H1 (cell line): Measurements from ENCODE around the gene C9. TPM values are rescaled to one million over a fixed set of nuclear protein-coding genes. Genes with fewer than 3 reads are reported as not detected.

Experiments used
- CTCF ChIA-PET: fragments of 300-600 bp; sonication (Branson Sonifier 250); formaldehyde crosslinking; loops from one replicate; lab custom pipeline; 2021; ENCODE audit not compliant: partially characterized antibody; lab: Charles Lee
- POLR2A ChIA-PET: fragments of 300-600 bp; sonication (Branson Sonifier 250); formaldehyde crosslinking; loops from one replicate; lab custom pipeline; 2021; ENCODE audit warnings: inconsistent platforms; ENCODE audit not compliant: partially characterized antibody; lab: Charles Lee
- DNase-seq, 2 experiments: peaks; one replicate each; pipeline versions ENCODE4 v3.0.0 to v3.0.0-alpha.2; 2010 to 2022; ENCODE audit warnings: low spot score in 2 of 2, low read depth in 1 of 2, mixed read lengths in 1 of 2
- FAIRE-seq: peaks from 2 replicates; lab custom pipeline; 2011; peaks lifted over from hg19 to GRCh38; lab: Jason Lieb, UNC
- H2AFZ ChIP-seq: 2 replicates; pipeline ENCODE4 v1.8.1; 2012; ENCODE audit warnings: low read length, inconsistent platforms
- H2AK5ac ChIP-seq: 2 replicates; pipeline ENCODE4 v1.6.1; 2013; ENCODE audit warnings: low read depth, low read length
- H2BK120ac ChIP-seq: replicated peaks from 2 replicates; pipeline ENCODE3; 2013; ENCODE audit warnings: low read depth, low read length, inconsistent platforms
- H2BK12ac ChIP-seq: 2 replicates; pipeline ENCODE4 v1.6.1; 2013; ENCODE audit warnings: low read depth, low read length
- H2BK15ac ChIP-seq: 2 replicates; pipeline ENCODE4 v1.6.1; 2013; ENCODE audit warnings: low read length
- H2BK20ac ChIP-seq: 2 replicates; pipeline ENCODE4 v1.6.1; 2013; ENCODE audit warnings: low read length
- H2BK5ac ChIP-seq: 2 replicates; pipeline ENCODE4 v1.6.1; 2013; ENCODE audit warnings: low read depth, low read length
- H3K14ac ChIP-seq: 2 replicates; pipeline ENCODE4 v1.6.1; 2013; ENCODE audit warnings: inconsistent platforms; ENCODE audit not compliant: insufficient read length
- H3K18ac ChIP-seq: 2 replicates; pipeline ENCODE4 v1.6.1; 2013; ENCODE audit warnings: low read length; ENCODE audit errors: extremely low read depth
- H3K23ac ChIP-seq: 2 replicates; pipeline ENCODE4 v1.6.1; 2013; ENCODE audit warnings: inconsistent platforms; ENCODE audit not compliant: insufficient read length
- H3K23me2 ChIP-seq: 2 replicates; pipeline ENCODE4 v1.6.1; 2013; ENCODE audit warnings: low read depth, low read length
- H3K27ac ChIP-seq: 2 replicates; pipeline ENCODE4 v1.6.1; 2011; ENCODE audit warnings: low read depth, low read length, inconsistent platforms
- H3K27me3 ChIP-seq, 4 experiments: replicated peaks in 1 of 4; 1 replicate in 1 of 4; 2 replicates in 3 of 4; pipeline versions ENCODE4 v1.6.1 to v1.8.1; 2011 to 2013; ENCODE audit warnings: low read length in 3 of 4, mild to moderate bottlenecking in 3 of 4, inconsistent platforms in 2 of 4, mixed read lengths in 2 of 4, moderate library complexity in 1 of 4; ENCODE audit not compliant: control insufficient read depth in 3 of 4, insufficient read depth in 3 of 4; ENCODE audit errors: extremely low read depth in 1 of 4
- H3K36me3 ChIP-seq, 4 experiments: 2 replicates each; pipeline versions ENCODE4 v1.6.1 to v1.8.1; 2011 to 2013; ENCODE audit warnings: mild to moderate bottlenecking in 4 of 4, low read length in 3 of 4, moderate library complexity in 2 of 4, control low read depth in 1 of 4, inconsistent platforms in 1 of 4; ENCODE audit not compliant: insufficient read depth in 4 of 4, control insufficient read depth in 2 of 4
- H3K4ac ChIP-seq: replicated peaks from 2 replicates; pipeline ENCODE3; 2013; ENCODE audit warnings: low read length, low read depth, mixed read lengths, inconsistent platforms; ENCODE audit not compliant: insufficient read length
- H3K4me1 ChIP-seq, 4 experiments: replicated peaks in 1 of 4; 1 replicate in 1 of 4; 2 replicates in 3 of 4; pipeline versions ENCODE4 v1.6.1 to v1.8.1; 2011 to 2013; ENCODE audit warnings: low read length in 3 of 4, inconsistent platforms in 2 of 4, mixed read lengths in 1 of 4; ENCODE audit not compliant: insufficient read depth in 4 of 4, control insufficient read depth in 3 of 4
- H3K4me2 ChIP-seq, 2 experiments: 2 replicates each; pipeline versions ENCODE4 v1.6.1 to v1.8.1; 2011 to 2013; ENCODE audit warnings: low read depth in 2 of 2, low read length in 2 of 2, control low read depth in 1 of 2, inconsistent platforms in 1 of 2, mild to moderate bottlenecking in 1 of 2; ENCODE audit not compliant: insufficient read depth in 1 of 2
- H3K4me3 ChIP-seq, 4 experiments: fragments of 200-600, 300-600 bp in 1 of 4; sonication (generic), shearing (Covaris generic), sonication (Bioruptor Twin) in 1 of 4; 2 replicates each; pipeline versions ENCODE4 v1.5.1 to v1.8.1; 2011 to 2016; ENCODE audit warnings: low read length in 4 of 4, low read depth in 3 of 4, control low read depth in 2 of 4, inconsistent platforms in 2 of 4, mild to moderate bottlenecking in 2 of 4, mixed read lengths in 1 of 4, moderate library complexity in 1 of 4; ENCODE audit not compliant: insufficient read depth in 2 of 4; ENCODE audit errors: extremely low read depth in 1 of 4
- H3K56ac ChIP-seq: replicated peaks from 2 replicates; pipeline ENCODE3; 2013; ENCODE audit warnings: low read depth, mild to moderate bottlenecking, mixed read lengths, low read length, inconsistent platforms; ENCODE audit not compliant: insufficient read length
- H3K79me1 ChIP-seq: 2 replicates; pipeline ENCODE4 v1.6.1; 2013; ENCODE audit warnings: low read depth, low read length, control low read depth
- H3K79me2 ChIP-seq, 2 experiments: 2 replicates each; pipeline versions ENCODE4 v1.6.1 to v1.8.1; 2012 to 2013; ENCODE audit warnings: low read length in 2 of 2, mild to moderate bottlenecking in 2 of 2, inconsistent platforms in 1 of 2; ENCODE audit not compliant: insufficient read depth in 2 of 2, control insufficient read depth in 1 of 2
- H3K9ac ChIP-seq, 4 experiments: replicated peaks in 1 of 4; 1 replicate in 1 of 4; 2 replicates in 3 of 4; pipeline versions ENCODE4 v1.6.1 to v1.8.1; 2011 to 2013; ENCODE audit warnings: low read depth in 3 of 4, low read length in 3 of 4, control low read depth in 2 of 4, mild to moderate bottlenecking in 2 of 4, moderate library complexity in 2 of 4, inconsistent platforms in 1 of 4; ENCODE audit errors: extremely low read depth in 1 of 4
- H3K9me3 ChIP-seq, 2 experiments: 2 replicates each; pipeline versions ENCODE4 v1.6.1 to v1.8.1; 2012 to 2013; ENCODE audit warnings: mild to moderate bottlenecking in 2 of 2, moderate library complexity in 2 of 2, control low read depth in 1 of 2, inconsistent platforms in 1 of 2, low read depth in 1 of 2, low read length in 1 of 2, mixed read lengths in 1 of 2; ENCODE audit not compliant: insufficient read depth in 2 of 2
- H4K20me1 ChIP-seq, 2 experiments: replicated peaks in 1 of 2; 2 replicates each; pipeline versions ENCODE3 to v1.8.1; 2011 to 2013; ENCODE audit warnings: inconsistent platforms in 2 of 2, low read length in 2 of 2, mild to moderate bottlenecking in 1 of 2; ENCODE audit not compliant: insufficient read depth in 2 of 2, control insufficient read depth in 1 of 2
- H4K5ac ChIP-seq: 2 replicates; pipeline ENCODE4 v1.6.1; 2013; ENCODE audit warnings: low read length, low read depth, mixed read lengths, inconsistent platforms; ENCODE audit not compliant: insufficient read length
- H4K8ac ChIP-seq: 2 replicates; pipeline ENCODE4 v1.8.0; 2013; ENCODE audit warnings: mild to moderate bottlenecking, moderate library complexity, low read length, inconsistent platforms; ENCODE audit not compliant: insufficient read depth; ENCODE audit errors: extremely low read depth
- H4K91ac ChIP-seq: replicated peaks from 2 replicates; pipeline ENCODE3; 2013; ENCODE audit warnings: low read length, mixed read lengths, inconsistent platforms; ENCODE audit not compliant: insufficient read length
- EP300 ChIP-seq, 2 experiments: IDR thresholded peaks; 1 replicate in 1 of 2; 2 replicates in 1 of 2; pipeline ENCODE4 v1.6.1; 2011 to 2012; ENCODE audit warnings: low read depth in 2 of 2, low read length in 2 of 2, mild to moderate bottlenecking in 2 of 2, borderline replicate concordance in 1 of 2, inconsistent platforms in 1 of 2, moderate library complexity in 1 of 2
- HDAC6 ChIP-seq: IDR thresholded peaks from one replicate; pipeline ENCODE4 v1.7.1; 2012; ENCODE audit warnings: low read depth, mild to moderate bottlenecking, inconsistent platforms, low read length, moderate library complexity
- JUN ChIP-seq: IDR thresholded peaks from 2 replicates; pipeline ENCODE4 v1.6.1; 2011; ENCODE audit warnings: low read depth, mild to moderate bottlenecking, improper control_type of control experiment, low read length
- MAFK ChIP-seq: IDR thresholded peaks from 2 replicates; pipeline ENCODE4 v1.6.1; 2012; ENCODE audit warnings: low read depth, mild to moderate bottlenecking, improper control_type of control experiment, low read length
- PHF8 ChIP-seq: fragments of 200-600 bp; sonication (generic); conservative IDR thresholded peaks from 2 replicates; pipeline ENCODE4 v1.7.1; 2012; ENCODE audit warnings: low read depth, mild to moderate bottlenecking, inconsistent platforms, low read length, moderate library complexity
- POLR2AphosphoS5 ChIP-seq: IDR thresholded peaks from 2 replicates; pipeline ENCODE4 v1.6.1; 2011; ENCODE audit warnings: low read depth, low read length
- RAD21 ChIP-seq, 2 experiments: IDR thresholded peaks in 1 of 2; conservative IDR thresholded peaks in 1 of 2; 2 replicates each; pipeline ENCODE4 v1.6.1; 2011; ENCODE audit warnings: low read depth in 2 of 2, low read length in 2 of 2, improper control_type of control experiment in 1 of 2, inconsistent platforms in 1 of 2, mild to moderate bottlenecking in 1 of 2, moderate library complexity in 1 of 2
- RNF2 ChIP-seq: fragments of 200-900, 300-1000 bp; sonication (generic); IDR thresholded peaks from 2 replicates; pipeline ENCODE4 v1.7.1; 2016; ENCODE audit warnings: borderline replicate concordance, low read depth, mild to moderate bottlenecking, antibody characterized with exemption, low read length; ENCODE audit not compliant: poor library complexity, severe bottlenecking; ENCODE audit errors: missing control alignments
- ZNF274 ChIP-seq: IDR thresholded peaks from 2 replicates; pipeline ENCODE4 v1.7.0; 2012; ENCODE audit warnings: low read length, borderline replicate concordance; ENCODE audit errors: extremely low read depth
- WGBS, 2 experiments: shearing (Covaris generic) in 1 of 2; methylation state at CpG; one replicate each; pipeline versions ENCODE4 v1.1.6 to v1.1.7; 2013 to 2015; ENCODE audit warnings: low lambda C conversion rate in 2 of 2, mixed read lengths in 2 of 2, inconsistent platforms in 1 of 2, low coverage in 1 of 2, missing lambda C conversion rate in 1 of 2; ENCODE audit not compliant: insufficient replicate concordance in 2 of 2, insufficient coverage in 1 of 2, insufficient read length in 1 of 2; ENCODE audit errors: extremely low coverage in 1 of 2, missing lambda C conversion rate in 1 of 2; 5-methylcytosine and 5-hydroxymethylcytosine counted together
- polyA plus RNA-seq, 7 experiments: library from polyadenylated mRNA; depleted of rRNA in 3 of 7; stranded (reverse) in 5 of 7; unstranded in 2 of 7; fragments of >200 nt in 5 of 7; fragments of 200-250 nt in 2 of 7; gene quantifications; 1 replicate in 5 of 7; 2 replicates in 1 of 7; 4 replicates in 1 of 7; pipeline versions ENCODE4 v1.2.1 to v1.2.3, GENCODE V29; 2011 to 2013; ENCODE audit warnings: missing spikeins in 2 of 7, mixed read lengths in 2 of 7
- total RNA-seq: library from RNA; stranded (reverse); fragmentation: NEBNext Ultra II Directional; extraction: Animal tissue kit (Norgen Biotek cat#: 25700); gene quantifications from 2 replicates; pipeline ENCODE4 v1.2.1, GENCODE V29; 2021
- TF ChIP-seq, protein P1 (sequence below), 3 experiments: IDR thresholded peaks; 1 replicate in 2 of 3; 2 replicates in 1 of 3; pipeline versions ENCODE4 v1.5.1 to v1.6.1; 2011; ENCODE audit warnings: low read length in 3 of 3, mild to moderate bottlenecking in 3 of 3, inconsistent platforms in 2 of 3, low read depth in 1 of 3, moderate library complexity in 1 of 3; ENCODE audit not compliant: insufficient read depth in 1 of 3; ENCODE audit errors: control extremely low read depth in 1 of 3

Gene C9
- total and polyA plus RNA-seq, 2 of the 8 experiments (the other 6 are each of a cell fraction or from before 2014, with no cell fraction given), result not detected

DNA sequence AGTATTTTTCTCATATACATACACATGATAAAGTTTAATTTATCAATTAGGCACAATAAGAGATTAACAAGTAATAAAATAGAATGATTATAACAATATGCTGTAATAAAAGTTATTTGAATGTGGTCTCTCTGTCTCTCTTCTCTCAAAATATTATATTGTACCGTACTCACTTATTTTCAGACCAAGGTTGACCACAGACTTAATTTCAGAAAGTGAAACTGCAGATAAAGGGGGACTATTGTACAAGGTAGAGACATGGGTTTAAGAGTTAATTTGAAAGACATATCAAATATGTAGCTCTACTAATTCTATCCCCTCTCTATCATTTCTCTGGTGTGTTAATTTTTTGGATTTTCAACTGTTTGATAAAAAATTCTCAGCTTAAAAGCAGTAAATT, 20.0 kb upstream of the C9 start:
- no peak overlapping the region for H3K18ac ChIP-seq
- H2BK20ac ChIP-seq, result no peak overlapping the region
- H3K27ac ChIP-seq, result no peak overlapping the region
- no peaks in the 10 kb centered on the region for H4K20me1 ChIP-seq
- POLR2A ChIA-PET, result interaction anchor here (1.6 kb wide), 1 partner anchor 40 kb away, joined by 3 read pairs; the partner anchor contains the start of gene DAB2
- no peak overlapping the region for H2BK120ac ChIP-seq
- no peak overlapping the region for H3K9ac ChIP-seq
- no peaks in the 10 kb centered on the region for H3K23me2 ChIP-seq
- WGBS, 2 experiments, result 88% methylated on average over 1 of the region's 1 CpG; no CpG with 5 or more reads in 1 of the 2 experiments
- H3K79me1 ChIP-seq, result no peaks in the 10 kb centered on the region
- CTCF ChIA-PET, result interaction anchor here (1.1 to 2.3 kb wide), 4 partner anchors 8 to 167 kb away, joined by 3 to 12 read pairs (median 8); no protein-coding TSS in a partner anchor
- no peaks in the 10 kb centered on the region for H3K9me3 ChIP-seq
- H3K14ac ChIP-seq, result no peak overlapping the region
- no peak overlapping the region for H4K5ac ChIP-seq
- no peaks in the 10 kb centered on the region for H3K36me3 ChIP-seq
- H3K4me3 ChIP-seq, result no peak overlapping the region
- no peaks in the 10 kb centered on the region for H3K27me3 ChIP-seq
- H2BK12ac ChIP-seq, result no peak overlapping the region
- no peak overlapping the region for H2BK5ac ChIP-seq
- H3K79me2 ChIP-seq, result no peaks in the 10 kb centered on the region
- H2AFZ ChIP-seq, result no peak overlapping the region
- no peak overlapping the region for H2BK15ac ChIP-seq
- no peak overlapping the region for H3K56ac ChIP-seq
- no peak overlapping the region for H4K8ac ChIP-seq
- DNase-seq (no peak), FAIRE-seq (no peak)
- H2AK5ac ChIP-seq, result no peak overlapping the region
- no peak overlapping the region for H3K23ac ChIP-seq
- no peak overlapping the region for H3K4me2 ChIP-seq
- H4K91ac ChIP-seq, result no peak overlapping the region
- H3K4me1 ChIP-seq, result no peaks in the 10 kb centered on the region
- no peak overlapping the region for H3K4ac ChIP-seq
- TF ChIP-seq JUN, result no peak
- no peak for TF ChIP-seq HDAC6
- TF ChIP-seq, protein P1, sequence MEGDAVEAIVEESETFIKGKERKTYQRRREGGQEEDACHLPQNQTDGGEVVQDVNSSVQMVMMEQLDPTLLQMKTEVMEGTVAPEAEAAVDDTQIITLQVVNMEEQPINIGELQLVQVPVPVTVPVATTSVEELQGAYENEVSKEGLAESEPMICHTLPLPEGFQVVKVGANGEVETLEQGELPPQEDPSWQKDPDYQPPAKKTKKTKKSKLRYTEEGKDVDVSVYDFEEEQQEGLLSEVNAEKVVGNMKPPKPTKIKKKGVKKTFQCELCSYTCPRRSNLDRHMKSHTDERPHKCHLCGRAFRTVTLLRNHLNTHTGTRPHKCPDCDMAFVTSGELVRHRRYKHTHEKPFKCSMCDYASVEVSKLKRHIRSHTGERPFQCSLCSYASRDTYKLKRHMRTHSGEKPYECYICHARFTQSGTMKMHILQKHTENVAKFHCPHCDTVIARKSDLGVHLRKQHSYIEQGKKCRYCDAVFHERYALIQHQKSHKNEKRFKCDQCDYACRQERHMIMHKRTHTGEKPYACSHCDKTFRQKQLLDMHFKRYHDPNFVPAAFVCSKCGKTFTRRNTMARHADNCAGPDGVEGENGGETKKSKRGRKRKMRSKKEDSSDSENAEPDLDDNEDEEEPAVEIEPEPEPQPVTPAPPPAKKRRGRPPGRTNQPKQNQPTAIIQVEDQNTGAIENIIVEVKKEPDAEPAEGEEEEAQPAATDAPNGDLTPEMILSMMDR (IDR thresholded peaks at IDR 0.05; ENCODE audit: control extremely low read depth in 1 of 3, insufficient read depth in 1 of 3, low read depth in 1 of 3, low read length in 3 of 3), result no peak
- TF ChIP-seq MAFK, result no peak
- no peak for TF ChIP-seq RNF2
- TF ChIP-seq EP300 (IDR thresholded peaks at IDR 0.05; ENCODE audit: borderline replicate concordance in 1 of 2, low read depth in 2 of 2, low read length in 2 of 2), result no peak
- TF ChIP-seq ZNF274, result no peak
- no peak for TF ChIP-seq PHF8
- no peak for TF ChIP-seq POLR2AphosphoS5
- no peak for TF ChIP-seq RAD21 (IDR thresholded peaks at IDR 0.05 in 1 of 2, conservative IDR thresholded peaks at IDR 0.05 in 1 of 2; ENCODE audit: low read depth in 2 of 2, low read length in 2 of 2)
